ENCODE results near the gene MAP3K8. TPM values are rescaled to one million over a fixed set of nuclear protein-coding genes. Genes with fewer than 3 reads are reported as not detected.

Gene MAP3K8
- total RNA-seq, 1 experiment from 2014 or later, result 4.8 TPM

GRCh38 chr10:30505543-30506298 is 71.7 kb downstream of the MAP3K8 start:
- in situ Hi-C loops (cut with HindIII; ENCODE audit: low pct_unique_long_range_greater_than_20kb, low sequenced_read_pairs), result no loop called here
- no peak overlapping the region for H3K27ac ChIP-seq (ENCODE audit: low read length)
- H3K36me3 ChIP-seq (ENCODE audit: control insufficient read depth, insufficient read depth, low read length), result no peaks in the 10 kb centered on the region
- ChIA-PET CTCF (no interaction called here), POLR2A (no interaction called here)
- DNase-seq (ENCODE audit: low read depth, low spot score) (no peak), ATAC-seq (no peak)
- no peak overlapping the region for H3K4me3 ChIP-seq (ENCODE audit: low read depth in 2 of 2, low read length in 2 of 2)
- H3K27me3 ChIP-seq (ENCODE audit: control insufficient read depth, insufficient read depth, low read length), result no peaks in the 10 kb centered on the region; the same call in 1 of the 2 replicates
- H3K9me3 ChIP-seq (ENCODE audit: control insufficient read depth, insufficient read depth, low read depth, low read length), result no peaks in the 10 kb centered on the region
- BruUV-seq (replicated peaks), result no TSS peak
- H3K4me1 ChIP-seq (ENCODE audit: control insufficient read depth, insufficient read depth, low read length), result peaks cover 2% of the 10 kb centered on the region; the same call in 1 of the 2 replicates
- intact Hi-C loops (cut with micrococcal nuclease; ENCODE audit: unreplicated experiment), result no loop called here
- TF ChIP-seq POLR2AphosphoS5 (IDR thresholded peaks at IDR 0.05; ENCODE audit: low read depth, low read length), result no peak
- TF ChIP-seq, protein P1, sequence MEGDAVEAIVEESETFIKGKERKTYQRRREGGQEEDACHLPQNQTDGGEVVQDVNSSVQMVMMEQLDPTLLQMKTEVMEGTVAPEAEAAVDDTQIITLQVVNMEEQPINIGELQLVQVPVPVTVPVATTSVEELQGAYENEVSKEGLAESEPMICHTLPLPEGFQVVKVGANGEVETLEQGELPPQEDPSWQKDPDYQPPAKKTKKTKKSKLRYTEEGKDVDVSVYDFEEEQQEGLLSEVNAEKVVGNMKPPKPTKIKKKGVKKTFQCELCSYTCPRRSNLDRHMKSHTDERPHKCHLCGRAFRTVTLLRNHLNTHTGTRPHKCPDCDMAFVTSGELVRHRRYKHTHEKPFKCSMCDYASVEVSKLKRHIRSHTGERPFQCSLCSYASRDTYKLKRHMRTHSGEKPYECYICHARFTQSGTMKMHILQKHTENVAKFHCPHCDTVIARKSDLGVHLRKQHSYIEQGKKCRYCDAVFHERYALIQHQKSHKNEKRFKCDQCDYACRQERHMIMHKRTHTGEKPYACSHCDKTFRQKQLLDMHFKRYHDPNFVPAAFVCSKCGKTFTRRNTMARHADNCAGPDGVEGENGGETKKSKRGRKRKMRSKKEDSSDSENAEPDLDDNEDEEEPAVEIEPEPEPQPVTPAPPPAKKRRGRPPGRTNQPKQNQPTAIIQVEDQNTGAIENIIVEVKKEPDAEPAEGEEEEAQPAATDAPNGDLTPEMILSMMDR (IDR thresholded peaks at IDR 0.05), result no peak
- no peak for TF ChIP-seq REST (IDR thresholded peaks at IDR 0.05; ENCODE audit: insufficient read depth in 1 of 2, low read depth in 2 of 2, low read length in 1 of 2)
- no peak for TF ChIP-seq TCF7L2 (IDR thresholded peaks at IDR 0.05; ENCODE audit: low read depth, low read length)
- TF ChIP-seq SIN3A (IDR thresholded peaks at IDR 0.05; ENCODE audit: borderline replicate concordance, insufficient read depth, low read depth, low read length), result no peak

GRCh38 chr10:30509508-30509907 is 75.5 kb downstream of the MAP3K8 start:
- intact Hi-C loops (cut with micrococcal nuclease; ENCODE audit: unreplicated experiment) (no loop called here), in situ Hi-C loops (cut with HindIII; ENCODE audit: low pct_unique_long_range_greater_than_20kb, low sequenced_read_pairs) (no loop called here)
- TF ChIP-seq, protein P1 (IDR thresholded peaks at IDR 0.05), result no peak
- no peak for TF ChIP-seq TCF7L2 (IDR thresholded peaks at IDR 0.05; ENCODE audit: low read depth, low read length)
- no peak for TF ChIP-seq REST (IDR thresholded peaks at IDR 0.05; ENCODE audit: insufficient read depth in 1 of 2, low read depth in 2 of 2, low read length in 1 of 2)
- TF ChIP-seq POLR2AphosphoS5 (IDR thresholded peaks at IDR 0.05; ENCODE audit: low read depth, low read length), result no peak
- TF ChIP-seq SIN3A (IDR thresholded peaks at IDR 0.05; ENCODE audit: borderline replicate concordance, insufficient read depth, low read depth, low read length), result no peak
- ATAC-seq, result no peak
- ChIA-PET POLR2A (no interaction called here), CTCF (no interaction called here)
- no peaks in the 10 kb centered on the region for H3K4me1 ChIP-seq (ENCODE audit: control insufficient read depth, insufficient read depth, low read length)
- no TSS peak for BruUV-seq (replicated peaks)
- no peak overlapping the region for H3K4me3 ChIP-seq (ENCODE audit: low read depth in 2 of 2, low read length in 2 of 2)
- H3K27me3 ChIP-seq (ENCODE audit: control insufficient read depth, insufficient read depth, low read length), result no peaks in the 10 kb centered on the region
- no peaks in the 10 kb centered on the region for H3K36me3 ChIP-seq (ENCODE audit: control insufficient read depth, insufficient read depth, low read length)
- no peaks in the 10 kb centered on the region for H3K9me3 ChIP-seq (ENCODE audit: control insufficient read depth, insufficient read depth, low read depth, low read length)
- H3K27ac ChIP-seq (ENCODE audit: low read length), result no peak overlapping the region
- no peak for DNase-seq (ENCODE audit: low read depth, low spot score)

All from Panc1 (cell line).